WTC11 (cell line): ENCODE data around the gene PLEKHN1. TPM values are rescaled to one million over a fixed set of nuclear protein-coding genes. Genes with fewer than 3 reads are reported as not detected.

ENCODE experiments used
- ATAC-seq: fragments of 200-7000 bp; cut with Tn5 transposase; 2 replicates; pipeline ENCODE4 v1.10.0; 2021; ENCODE audit warnings: mild to moderate bottlenecking, moderate library complexity
- CTCF ChIA-PET: fragments of 300-600 bp; sonication (Branson Sonifier 250); formaldehyde crosslinking; loops from one replicate; lab custom pipeline; 2021; ENCODE audit warnings: antibody characterized with exemption; lab: Charles Lee
- POLR2A ChIA-PET: fragments of 350-600 bp; sonication (Branson Sonifier 250); formaldehyde crosslinking; loops from one replicate; lab custom pipeline; 2021; ENCODE audit warnings: antibody characterized with exemption; lab: Charles Lee
- DNase-seq: peaks from one replicate; pipeline ENCODE4 v3.0.0; 2021; ENCODE audit warnings: low spot score
- H3K27ac Mint-ChIP-seq: 2 replicates; pipeline ENCODE4 v1.8.0; 2021; ENCODE audit warnings: mixed read lengths
- H3K27me3 Mint-ChIP-seq: 2 replicates; pipeline ENCODE4 v1.8.0; 2021; ENCODE audit warnings: low read depth, mild to moderate bottlenecking, moderate library complexity, mixed read lengths
- H3K36me3 Mint-ChIP-seq: 2 replicates; pipeline ENCODE4 v1.8.0; 2021; ENCODE audit warnings: mixed read lengths
- H3K4me1 Mint-ChIP-seq: 2 replicates; pipeline ENCODE4 v1.8.0; 2022; ENCODE audit warnings: mixed read lengths
- H3K4me3 Mint-ChIP-seq: 2 replicates; pipeline ENCODE4 v1.8.0; 2021; ENCODE audit warnings: mild to moderate bottlenecking, moderate library complexity, mixed read lengths
- H3K9me3 Mint-ChIP-seq: 2 replicates; pipeline ENCODE4 v1.8.0; 2021; ENCODE audit warnings: mixed read lengths
- EMX1 ChIP-seq: fragments of 250-450 bp; sonication (Bioruptor Pico); IDR thresholded peaks from 2 replicates; pipeline ENCODE4 v1.8.0; 2021; ENCODE audit warnings: mild to moderate bottlenecking
- FOXJ3 ChIP-seq: sonication (generic); formaldehyde crosslinking; IDR thresholded peaks from 2 replicates; pipeline ENCODE4 v1.9.0; 2021; ENCODE audit warnings: missing genetic modification reagents, mild to moderate bottlenecking, borderline replicate concordance
- GRHL2 ChIP-seq: fragments of 250-450 bp; sonication (Bioruptor Pico); IDR thresholded peaks from 2 replicates; pipeline ENCODE4 v1.8.0; 2022; ENCODE audit warnings: mild to moderate bottlenecking, moderate library complexity; ENCODE audit not compliant: insufficient replicate concordance, severe bottlenecking
- HMGA2 ChIP-seq: fragments of 250-450 bp; sonication (Bioruptor Pico); IDR thresholded peaks from 2 replicates; pipeline ENCODE4 v1.4.0; 2021; ENCODE audit warnings: mild to moderate bottlenecking, moderate library complexity
- HMGXB4 ChIP-seq: sonication (generic); formaldehyde crosslinking; IDR thresholded peaks from 2 replicates; pipeline ENCODE4 v1.8.1; 2023; ENCODE audit warnings: mild to moderate bottlenecking, moderate library complexity, missing genetic modification reagents
- IRF1 ChIP-seq: sonication (generic); formaldehyde crosslinking; IDR thresholded peaks from 2 replicates; pipeline ENCODE4 v1.8.0; 2023; ENCODE audit warnings: missing genetic modification reagents
- JAZF1 ChIP-seq: fragments of 250-450 bp; sonication (Bioruptor Pico); IDR thresholded peaks from 2 replicates; pipeline ENCODE4 v1.9.0; 2021; ENCODE audit warnings: moderate library complexity, mild to moderate bottlenecking, inconsistent platforms
- MXD4 ChIP-seq: fragments of 250-450 bp; sonication (Bioruptor Pico); IDR thresholded peaks from 2 replicates; pipeline ENCODE4 v1.8.0; 2021; ENCODE audit warnings: mild to moderate bottlenecking, moderate library complexity, borderline replicate concordance
- MYBL2 ChIP-seq: sonication (generic); formaldehyde crosslinking; IDR thresholded peaks from 2 replicates; pipeline ENCODE4 v1.8.1; 2023; ENCODE audit warnings: mild to moderate bottlenecking, moderate library complexity, missing genetic modification reagents
- NR2C2 ChIP-seq: sonication (generic); formaldehyde crosslinking; IDR thresholded peaks from 2 replicates; pipeline ENCODE4 v1.8.0; 2022; ENCODE audit warnings: mild to moderate bottlenecking, missing genetic modification reagents
- NR3C1 ChIP-seq: sonication (generic); formaldehyde crosslinking; conservative IDR thresholded peaks from 2 replicates; pipeline ENCODE4 v1.8.1; 2023; ENCODE audit warnings: low read depth, mild to moderate bottlenecking, missing genetic modification reagents
- RELA ChIP-seq: sonication (generic); formaldehyde crosslinking; IDR thresholded peaks from 2 replicates; pipeline ENCODE4 v1.8.1; 2022; ENCODE audit warnings: missing genetic modification reagents, mild to moderate bottlenecking, borderline replicate concordance
- SOX15 ChIP-seq: fragments of 250-450 bp; sonication (Bioruptor Pico); IDR thresholded peaks from 2 replicates; pipeline ENCODE4 v1.9.0; 2021; ENCODE audit warnings: mild to moderate bottlenecking
- SP1 ChIP-seq: sonication (generic); formaldehyde crosslinking; conservative IDR thresholded peaks from 2 replicates; pipeline ENCODE4 v1.8.1; 2022; ENCODE audit warnings: missing genetic modification reagents
- TEAD1 ChIP-seq: sonication (generic); formaldehyde crosslinking; IDR thresholded peaks from 2 replicates; pipeline ENCODE4 v1.8.0; 2022; ENCODE audit warnings: mild to moderate bottlenecking, missing genetic modification reagents
- TP53 ChIP-seq: sonication (generic); formaldehyde crosslinking; IDR thresholded peaks from 2 replicates; pipeline ENCODE4 v1.8.1; 2023; ENCODE audit warnings: mild to moderate bottlenecking, missing genetic modification reagents
- ZBTB43 ChIP-seq: sonication (generic); formaldehyde crosslinking; IDR thresholded peaks from 2 replicates; pipeline ENCODE4 v1.8.1; 2023; ENCODE audit warnings: mild to moderate bottlenecking, missing genetic modification reagents
- ZNF121 ChIP-seq: sonication (generic); formaldehyde crosslinking; IDR thresholded peaks from 2 replicates; pipeline ENCODE4 v1.8.0; 2023; ENCODE audit warnings: missing genetic modification reagents
- ZNF512 ChIP-seq: sonication (generic); formaldehyde crosslinking; IDR thresholded peaks from 2 replicates; pipeline ENCODE4 v1.8.1; 2022; ENCODE audit warnings: missing genetic modification reagents, borderline replicate concordance
- ZSCAN18 ChIP-seq: fragments of 250-450 bp; sonication (Bioruptor Pico); IDR thresholded peaks from 2 replicates; pipeline ENCODE4 v2.1.2; 2022; ENCODE audit warnings: mild to moderate bottlenecking, moderate library complexity
- total RNA-seq: library from RNA; stranded (reverse); gene quantifications from 3 replicates; pipeline ENCODE4 v1.2.3, GENCODE V29; 2021

PLEKHN1 gene
- total RNA-seq, 1 experiment from 2014 or later, result 3.4 TPM

DNA sequence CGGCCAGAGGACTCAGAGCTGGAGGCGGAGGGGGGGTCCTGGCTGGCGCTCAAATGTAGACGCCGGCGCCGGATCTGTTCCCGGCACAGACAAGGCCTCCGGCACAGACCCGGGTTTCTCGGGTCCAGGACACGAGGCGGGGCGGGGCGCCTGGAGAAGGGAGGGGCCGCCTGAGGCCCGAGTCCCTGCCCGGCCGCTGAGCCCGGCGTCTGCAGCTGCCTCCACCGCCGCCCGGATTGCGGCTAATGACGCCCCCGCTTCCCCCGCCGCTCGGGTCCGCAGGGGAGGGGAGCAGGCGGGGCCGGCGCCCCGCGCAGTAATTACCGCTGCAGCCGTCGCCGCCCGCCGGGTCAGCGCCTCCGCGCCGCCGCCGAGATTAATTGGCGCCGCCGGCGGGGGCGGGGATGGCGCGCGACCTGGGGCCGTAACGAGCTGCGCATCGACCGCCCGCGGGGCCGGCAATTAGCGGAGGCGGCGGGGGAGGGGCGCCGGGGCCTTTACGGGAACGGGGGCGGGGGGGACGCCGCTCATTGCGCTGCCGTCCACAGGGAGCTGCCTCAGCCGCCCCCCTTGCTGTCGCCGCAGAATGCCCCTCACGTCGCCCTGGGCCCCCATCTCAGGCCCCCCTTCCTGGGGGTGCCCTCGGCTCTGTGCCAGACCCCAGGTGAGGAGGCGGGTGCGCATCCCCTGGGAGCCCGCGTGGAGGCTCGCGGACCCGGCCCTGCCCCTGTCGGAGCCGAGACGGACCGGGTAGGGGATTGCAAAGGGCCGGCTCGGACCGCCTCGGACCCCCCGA, 24.5 kb upstream of the PLEKHN1 start:
- ATAC-seq (peak; percentile 16), DNase-seq (peak; percentile 70)
- CTCF ChIA-PET, result interaction anchor here (0.8 to 4.9 kb wide), 14 partner anchors 10 to 123 kb away, joined by 3 to 28 read pairs (median 4); partner anchors contain the start of genes PLEKHN1 and SAMD11
- no peaks in the 10 kb centered on the region for H3K36me3 Mint-ChIP-seq
- no peak overlapping the region for H3K27ac Mint-ChIP-seq
- peaks cover 56% of the 10 kb centered on the region for H3K27me3 Mint-ChIP-seq
- no peaks in the 10 kb centered on the region for H3K9me3 Mint-ChIP-seq
- no peak for TF ChIP-seq JAZF1 (CRISPR knock-in tag)
- TF ChIP-seq RELA, result no peak
- TF ChIP-seq HMGXB4 (CRISPR knock-in tag), result no peak
- TF ChIP-seq FOXJ3 (CRISPR knock-in tag), result no peak
- TF ChIP-seq ZSCAN18 (CRISPR knock-in tag), result no peak
- TF ChIP-seq, all 79 proteins: peak for 0
- peak overlapping the region; percentile 70 for H3K4me3 Mint-ChIP-seq
- POLR2A ChIA-PET, result interaction anchor here (0.6 to 1.2 kb wide), 3 partner anchors 12 to 17 kb away, joined by 3 read pairs; partner anchors contain the start of gene NOC2L
- H3K4me1 Mint-ChIP-seq, result peaks cover 6% of the 10 kb centered on the region

GRCh38 chr1:942411-942821, 23.9 kb upstream of the PLEKHN1 start:
- H3K27ac Mint-ChIP-seq, result no peak overlapping the region
- H3K9me3 Mint-ChIP-seq, result no peaks in the 10 kb centered on the region
- DNase-seq (no peak), ATAC-seq (peak; percentile 15)
- no peak overlapping the region for H3K4me3 Mint-ChIP-seq
- 0 out of 2 replicates have a peak, but pooled peaks cover 5% of the 10 kb centered on the region for H3K36me3 Mint-ChIP-seq
- ChIA-PET POLR2A (interaction anchor here (0.6 to 1.2 kb wide), 4 partner anchors 9 to 17 kb away, joined by 3 read pairs; partner anchors contain the start of gene NOC2L), CTCF (interaction anchor here (0.8 to 4.9 kb wide), 10 partner anchors 9 to 122 kb away, joined by 3 to 28 read pairs (median 6); partner anchors contain the start of gene PLEKHN1)
- peaks cover 51% of the 10 kb centered on the region for H3K27me3 Mint-ChIP-seq
- TF ChIP-seq ZNF121 (CRISPR knock-in tag) (no peak), ZBTB43 (CRISPR knock-in tag) (no peak), TP53 (0 out of 2 replicates have a peak, but pooled peaks have one; percentile 3), MXD4 (CRISPR knock-in tag) (no peak), ZNF512 (no peak), NR3C1 (CRISPR knock-in tag) (no peak), RELA (no peak), NR2C2 (CRISPR knock-in tag) (no peak)
- H3K4me1 Mint-ChIP-seq, result peaks cover 6% of the 10 kb centered on the region

- no peak for DNase-seq
- H3K27me3 Mint-ChIP-seq, result peaks cover 46% of the 10 kb centered on the region
- POLR2A ChIA-PET, result interaction anchor here (0.5 to 1.2 kb wide), 4 partner anchors 10 to 28 kb away, joined by 3 read pairs; partner anchors contain the start of gene NOC2L
- TF ChIP-seq IRF1 (CRISPR knock-in tag) (no peak), TEAD1 (CRISPR knock-in tag) (peak; percentile 17; the same call in 1 of the 2 replicates), TP53 (0 out of 2 replicates have a peak, but pooled peaks have one; percentile 20), SP1 (CRISPR knock-in tag) (no peak), HMGXB4 (CRISPR knock-in tag) (no peak), GRHL2 (no peak), MYBL2 (no peak), HMGA2 (CRISPR knock-in tag) (no peak), EMX1 (peak; percentile 70; the same call in 1 of the 2 replicates), NR2C2 (CRISPR knock-in tag) (no peak), SOX15 (CRISPR knock-in tag) (no peak)
Observed at GRCh38 chr1:942864-943533, 23.3 kb upstream of the PLEKHN1 start.

More at GRCh38 chr1:942864-943533, 23.3 kb upstream of the PLEKHN1 start:
- CTCF ChIA-PET, result interaction anchor here (0.7 to 4.9 kb wide), 12 partner anchors 9 to 121 kb away, joined by 3 to 28 read pairs (median 5); partner anchors contain the start of gene PLEKHN1
- H3K36me3 Mint-ChIP-seq, result peaks cover 5% of the 10 kb centered on the region; the same call in 1 of the 2 replicates
- no peaks in the 10 kb centered on the region for H3K9me3 Mint-ChIP-seq
- H3K4me3 Mint-ChIP-seq, result peak overlapping the region; percentile 42; the same call in 1 of the 2 replicates
- ATAC-seq, result peak; percentile 2; the same call in 1 of the 2 replicates
- peaks cover 6% of the 10 kb centered on the region for H3K4me1 Mint-ChIP-seq
- H3K27ac Mint-ChIP-seq, result no peak overlapping the region
